GM12878 (cell line): ENCODE data around the gene OPN1MW3.

Source experiments
- BCL3 ChIP-seq: IDR thresholded peaks from 2 replicates; pipeline ENCODE4 v1.6.1; 2011; ENCODE audit warnings: borderline replicate concordance, low read depth, mild to moderate bottlenecking, moderate library complexity, low read length; ENCODE audit not compliant: insufficient read depth, poor library complexity, severe bottlenecking
- GABPA ChIP-seq: IDR thresholded peaks from 2 replicates; pipeline ENCODE4 v1.6.1; 2014; ENCODE audit warnings: antibody characterized with exemption, low read depth, mild to moderate bottlenecking, inconsistent platforms
- MTA3 ChIP-seq: IDR thresholded peaks from 2 replicates; pipeline ENCODE4 v1.6.1; 2012; ENCODE audit warnings: low read length, inconsistent platforms, borderline replicate concordance
- POLR2AphosphoS2 ChIP-seq: IDR thresholded peaks from 2 replicates; pipeline ENCODE4 v1.6.1; 2011; ENCODE audit warnings: low read depth, mild to moderate bottlenecking, low read length, improper control_type of control experiment, moderate library complexity
- POLR2AphosphoS5 ChIP-seq: IDR thresholded peaks from 2 replicates; pipeline ENCODE4 v1.6.1; 2011; ENCODE audit warnings: mild to moderate bottlenecking, low read length, inconsistent platforms
- RAD21 ChIP-seq: IDR thresholded peaks from 2 replicates; pipeline ENCODE4 v1.6.1; 2011; ENCODE audit warnings: mild to moderate bottlenecking, low read depth, low read length, moderate library complexity; ENCODE audit not compliant: insufficient read depth
- REST ChIP-seq: IDR thresholded peaks from 2 replicates; pipeline ENCODE4 v1.6.1; 2012; ENCODE audit warnings: mild to moderate bottlenecking, low read depth, low read length
- SPI1 ChIP-seq: IDR thresholded peaks from 2 replicates; pipeline ENCODE4 v1.6.1; 2011; ENCODE audit warnings: low read depth, mild to moderate bottlenecking, low read length, moderate library complexity, borderline replicate concordance; ENCODE audit not compliant: insufficient read depth
- TCF3 ChIP-seq: IDR thresholded peaks from 2 replicates; pipeline ENCODE4 v1.6.1; 2012; ENCODE audit warnings: low read depth, mild to moderate bottlenecking, low read length, borderline replicate concordance; ENCODE audit not compliant: insufficient read depth
- TF ChIP-seq, protein P1 (sequence below): fragments of 150-350 bp; IDR thresholded peaks from 2 replicates; pipeline ENCODE4 v1.6.1; 2016; ENCODE audit warnings: low read depth, low read length
- TF ChIP-seq, protein P2 (sequence below), 3 experiments: IDR thresholded peaks in 2 of 3; conservative IDR thresholded peaks in 1 of 3; 2 replicates each; pipeline ENCODE4 v1.5.1; 2011; ENCODE audit warnings: low read depth in 3 of 3, low read length in 3 of 3, mild to moderate bottlenecking in 3 of 3, control low read depth in 2 of 3, moderate library complexity in 2 of 3, inconsistent platforms in 1 of 3, mixed read lengths in 1 of 3; ENCODE audit not compliant: control insufficient read depth in 2 of 3, insufficient read depth in 1 of 3; ENCODE audit errors: extremely low read depth in 1 of 3

GRCh38 chrX:154317391-154317995 lies 60.1 kb downstream of the OPN1MW3 start:
- no peak for TF ChIP-seq TCF3
- TF ChIP-seq POLR2AphosphoS5 = no peak
- TF ChIP-seq REST = no peak
- no peak for TF ChIP-seq MTA3
- no peak for TF ChIP-seq GABPA
- TF ChIP-seq SPI1 = no peak
- TF ChIP-seq, protein P1, sequence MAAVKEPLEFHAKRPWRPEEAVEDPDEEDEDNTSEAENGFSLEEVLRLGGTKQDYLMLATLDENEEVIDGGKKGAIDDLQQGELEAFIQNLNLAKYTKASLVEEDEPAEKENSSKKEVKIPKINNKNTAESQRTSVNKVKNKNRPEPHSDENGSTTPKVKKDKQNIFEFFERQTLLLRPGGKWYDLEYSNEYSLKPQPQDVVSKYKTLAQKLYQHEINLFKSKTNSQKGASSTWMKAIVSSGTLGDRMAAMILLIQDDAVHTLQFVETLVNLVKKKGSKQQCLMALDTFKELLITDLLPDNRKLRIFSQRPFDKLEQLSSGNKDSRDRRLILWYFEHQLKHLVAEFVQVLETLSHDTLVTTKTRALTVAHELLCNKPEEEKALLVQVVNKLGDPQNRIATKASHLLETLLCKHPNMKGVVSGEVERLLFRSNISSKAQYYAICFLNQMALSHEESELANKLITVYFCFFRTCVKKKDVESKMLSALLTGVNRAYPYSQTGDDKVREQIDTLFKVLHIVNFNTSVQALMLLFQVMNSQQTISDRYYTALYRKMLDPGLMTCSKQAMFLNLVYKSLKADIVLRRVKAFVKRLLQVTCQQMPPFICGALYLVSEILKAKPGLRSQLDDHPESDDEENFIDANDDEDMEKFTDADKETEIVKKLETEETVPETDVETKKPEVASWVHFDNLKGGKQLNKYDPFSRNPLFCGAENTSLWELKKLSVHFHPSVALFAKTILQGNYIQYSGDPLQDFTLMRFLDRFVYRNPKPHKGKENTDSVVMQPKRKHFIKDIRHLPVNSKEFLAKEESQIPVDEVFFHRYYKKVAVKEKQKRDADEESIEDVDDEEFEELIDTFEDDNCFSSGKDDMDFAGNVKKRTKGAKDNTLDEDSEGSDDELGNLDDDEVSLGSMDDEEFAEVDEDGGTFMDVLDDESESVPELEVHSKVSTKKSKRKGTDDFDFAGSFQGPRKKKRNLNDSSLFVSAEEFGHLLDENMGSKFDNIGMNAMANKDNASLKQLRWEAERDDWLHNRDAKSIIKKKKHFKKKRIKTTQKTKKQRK = no peak
- TF ChIP-seq POLR2AphosphoS2 = no peak
- 0 out of 2 replicates have a peak, but pooled peaks have one; percentile 13 for TF ChIP-seq RAD21
- TF ChIP-seq, protein P2, sequence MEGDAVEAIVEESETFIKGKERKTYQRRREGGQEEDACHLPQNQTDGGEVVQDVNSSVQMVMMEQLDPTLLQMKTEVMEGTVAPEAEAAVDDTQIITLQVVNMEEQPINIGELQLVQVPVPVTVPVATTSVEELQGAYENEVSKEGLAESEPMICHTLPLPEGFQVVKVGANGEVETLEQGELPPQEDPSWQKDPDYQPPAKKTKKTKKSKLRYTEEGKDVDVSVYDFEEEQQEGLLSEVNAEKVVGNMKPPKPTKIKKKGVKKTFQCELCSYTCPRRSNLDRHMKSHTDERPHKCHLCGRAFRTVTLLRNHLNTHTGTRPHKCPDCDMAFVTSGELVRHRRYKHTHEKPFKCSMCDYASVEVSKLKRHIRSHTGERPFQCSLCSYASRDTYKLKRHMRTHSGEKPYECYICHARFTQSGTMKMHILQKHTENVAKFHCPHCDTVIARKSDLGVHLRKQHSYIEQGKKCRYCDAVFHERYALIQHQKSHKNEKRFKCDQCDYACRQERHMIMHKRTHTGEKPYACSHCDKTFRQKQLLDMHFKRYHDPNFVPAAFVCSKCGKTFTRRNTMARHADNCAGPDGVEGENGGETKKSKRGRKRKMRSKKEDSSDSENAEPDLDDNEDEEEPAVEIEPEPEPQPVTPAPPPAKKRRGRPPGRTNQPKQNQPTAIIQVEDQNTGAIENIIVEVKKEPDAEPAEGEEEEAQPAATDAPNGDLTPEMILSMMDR (IDR thresholded peaks at IDR 0.05 in 2 of 3, conservative IDR thresholded peaks at IDR 0.05 in 1 of 3; ENCODE audit: control insufficient read depth in 2 of 3, extremely low read depth in 1 of 3, insufficient read depth in 1 of 3, low read depth in 3 of 3, low read length in 3 of 3) = peak; percentile 14 to 44 (median 39); a peak in 2 of 6 replicates
- no peak for TF ChIP-seq BCL3
